Right atrium auricular region (tissue), 2 donors: ENCODE data around the gene CDKAL1. TPM values are rescaled to one million over a fixed set of nuclear protein-coding genes. Genes with fewer than 3 reads are reported as not detected.
"Not testable (repeated sequence)": the region's sequence is repeated elsewhere in the genome, so short reads cannot be mapped to it uniquely, and the experiment has no call there.

Experiments
- DNase-seq: peaks from one replicate; pipeline ENCODE4 v3.0.0-alpha.2; 2019; ENCODE audit warnings: low spot score
- H3K27ac ChIP-seq, 2 donors: fragments of 200-600 bp; sonication (generic); 1 replicate in 1 of 2; 2 replicates in 1 of 2; pipeline ENCODE4 v1.5.1; 2016 to 2019
- H3K27me3 ChIP-seq, 2 donors: fragments of 200-600 bp; sonication (generic); one replicate each; pipeline versions ENCODE4 v1.5.1 to v1.6.0; 2017 to 2019
- H3K36me3 ChIP-seq: fragments of 200-600 bp; sonication (generic); one replicate; pipeline ENCODE4 v1.5.1; 2016
- H3K4me1 ChIP-seq, 2 donors: fragments of 200-600 bp; sonication (generic); one replicate each; pipeline versions ENCODE4 v1.5.1 to v1.6.0; 2017 to 2019
- H3K4me3 ChIP-seq, 2 donors: fragments of 200-600 bp; sonication (generic); 1 replicate in 1 of 2; 2 replicates in 1 of 2; pipeline ENCODE4 v1.5.1; 2017 to 2019; ENCODE audit warnings: mild to moderate bottlenecking in 1 of 2, moderate library complexity in 1 of 2
- H3K9me3 ChIP-seq, 2 donors: fragments of 200-600 bp; sonication (generic); one replicate each; pipeline ENCODE4 v1.5.1; 2019
- total RNA-seq, 2 donors: library from RNA; depleted of rRNA; stranded (reverse); fragments of >200 nt; gene quantifications; one replicate each; pipeline ENCODE4 v1.1.0, GENCODE V29; 2016
- TF ChIP-seq, protein P1 (sequence below), 2 donors: fragments of 200-600 bp; sonication (generic); IDR thresholded peaks; one replicate each; pipeline ENCODE4 v1.5.1; 2019; ENCODE audit warnings: antibody characterized with exemption in 2 of 2

The CDKAL1 gene
- total RNA-seq, 2 donors from 2014 or later: 8.8 to 10.5 TPM

DNA sequence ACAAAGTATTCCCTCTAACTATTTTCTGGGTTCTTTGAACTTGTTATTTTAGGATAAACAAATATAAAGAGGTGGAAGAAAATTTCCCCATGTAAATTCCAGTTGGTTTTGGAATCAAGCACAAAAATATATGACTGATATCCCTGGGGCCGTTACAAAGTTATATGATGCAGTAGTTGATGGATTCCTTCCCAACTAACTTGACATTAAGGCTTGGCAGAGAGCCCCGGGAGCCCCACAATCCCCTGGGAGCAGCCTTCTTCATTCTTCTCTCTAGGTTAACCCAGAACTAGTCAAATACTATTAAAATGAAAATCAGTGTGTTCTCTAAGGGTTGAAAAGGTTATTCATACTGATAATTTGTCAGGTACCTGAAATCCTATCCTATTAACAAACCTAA, 550.4 kb downstream of the CDKAL1 start:
- no peaks in the 10 kb centered on the region for H3K36me3 ChIP-seq
- H3K27me3 ChIP-seq: no peaks in the 10 kb centered on the region
- no peak overlapping the region for H3K27ac ChIP-seq
- no peak for DNase-seq
- no peaks in the 10 kb centered on the region for H3K4me1 ChIP-seq
- H3K4me3 ChIP-seq: no peak overlapping the region
- TF ChIP-seq, protein P1, sequence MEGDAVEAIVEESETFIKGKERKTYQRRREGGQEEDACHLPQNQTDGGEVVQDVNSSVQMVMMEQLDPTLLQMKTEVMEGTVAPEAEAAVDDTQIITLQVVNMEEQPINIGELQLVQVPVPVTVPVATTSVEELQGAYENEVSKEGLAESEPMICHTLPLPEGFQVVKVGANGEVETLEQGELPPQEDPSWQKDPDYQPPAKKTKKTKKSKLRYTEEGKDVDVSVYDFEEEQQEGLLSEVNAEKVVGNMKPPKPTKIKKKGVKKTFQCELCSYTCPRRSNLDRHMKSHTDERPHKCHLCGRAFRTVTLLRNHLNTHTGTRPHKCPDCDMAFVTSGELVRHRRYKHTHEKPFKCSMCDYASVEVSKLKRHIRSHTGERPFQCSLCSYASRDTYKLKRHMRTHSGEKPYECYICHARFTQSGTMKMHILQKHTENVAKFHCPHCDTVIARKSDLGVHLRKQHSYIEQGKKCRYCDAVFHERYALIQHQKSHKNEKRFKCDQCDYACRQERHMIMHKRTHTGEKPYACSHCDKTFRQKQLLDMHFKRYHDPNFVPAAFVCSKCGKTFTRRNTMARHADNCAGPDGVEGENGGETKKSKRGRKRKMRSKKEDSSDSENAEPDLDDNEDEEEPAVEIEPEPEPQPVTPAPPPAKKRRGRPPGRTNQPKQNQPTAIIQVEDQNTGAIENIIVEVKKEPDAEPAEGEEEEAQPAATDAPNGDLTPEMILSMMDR (IDR thresholded peaks at IDR 0.05): no peak
- H3K9me3 ChIP-seq: no peaks in the 10 kb centered on the region

DNA sequence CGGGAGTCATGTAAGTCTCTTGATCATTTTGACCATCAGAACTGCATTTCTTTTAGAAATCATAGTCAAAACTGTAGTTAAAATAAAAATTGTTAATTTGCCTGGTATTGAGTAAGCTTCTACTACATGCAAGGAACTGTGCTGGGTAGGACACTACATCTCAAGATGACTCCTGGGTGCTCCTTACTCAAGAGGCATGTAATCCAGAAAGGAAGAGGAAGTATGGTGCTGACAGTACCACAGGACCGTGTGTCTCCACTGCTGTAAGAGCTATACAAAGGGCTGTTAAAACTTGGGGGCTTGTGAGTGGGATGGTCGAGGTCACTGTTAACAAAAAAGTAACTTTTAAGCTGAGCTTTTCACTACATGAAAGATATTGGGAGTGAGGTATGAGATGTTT, 551.0 kb downstream of the CDKAL1 start:
- TF ChIP-seq, protein P1 (IDR thresholded peaks at IDR 0.05): no peak
- no peaks in the 10 kb centered on the region for H3K27me3 ChIP-seq
- no peak overlapping the region for H3K27ac ChIP-seq
- no peak overlapping the region for H3K4me3 ChIP-seq
- no peaks in the 10 kb centered on the region for H3K9me3 ChIP-seq
- H3K4me1 ChIP-seq: no peaks in the 10 kb centered on the region
- DNase-seq: no peak
- H3K36me3 ChIP-seq: no peaks in the 10 kb centered on the region

DNA sequence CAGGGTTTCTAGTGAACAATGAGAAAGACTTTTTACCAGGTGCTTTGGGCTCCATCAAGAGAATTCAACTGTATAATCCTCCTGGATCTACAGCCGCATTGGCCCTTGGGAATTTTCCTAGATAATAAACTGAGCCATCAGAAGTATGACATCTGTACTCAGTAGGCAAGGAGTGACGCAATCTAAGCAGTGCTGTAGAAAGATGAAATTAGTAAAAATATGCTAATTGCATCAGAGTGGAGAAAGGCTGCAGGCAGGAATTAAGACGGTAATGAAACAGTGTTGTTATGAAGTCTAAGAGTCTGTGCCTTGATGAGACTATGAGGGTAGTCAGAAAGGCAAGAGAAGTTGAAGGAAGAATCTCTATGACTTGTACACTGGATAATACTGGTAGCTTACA, 551.4 kb downstream of the CDKAL1 start:
- no peaks in the 10 kb centered on the region for H3K27me3 ChIP-seq
- H3K4me3 ChIP-seq: no peak overlapping the region
- no peak overlapping the region for H3K27ac ChIP-seq
- H3K4me1 ChIP-seq: no peaks in the 10 kb centered on the region
- DNase-seq: no peak
- H3K9me3 ChIP-seq: no peaks in the 10 kb centered on the region
- TF ChIP-seq, protein P1 (IDR thresholded peaks at IDR 0.05): no peak
- H3K36me3 ChIP-seq: no peaks in the 10 kb centered on the region

GRCh38 chr6:21087188-21087587, 552.9 kb downstream of the CDKAL1 start:
- TF ChIP-seq, protein P1 (IDR thresholded peaks at IDR 0.05): no peak
- H3K27ac ChIP-seq: no peak overlapping the region
- H3K36me3 ChIP-seq: no peaks in the 10 kb centered on the region
- no peaks in the 10 kb centered on the region for H3K9me3 ChIP-seq
- no peak for DNase-seq
- no peaks in the 10 kb centered on the region for H3K27me3 ChIP-seq
- H3K4me3 ChIP-seq: no peak overlapping the region
- no peaks in the 10 kb centered on the region for H3K4me1 ChIP-seq

- H3K27me3 ChIP-seq: no peaks in the 10 kb centered on the region
- H3K36me3 ChIP-seq: no peaks in the 10 kb centered on the region
- no peak overlapping the region for H3K4me3 ChIP-seq
- TF ChIP-seq, protein P1 (IDR thresholded peaks at IDR 0.05): no peak
- no peak for DNase-seq
- no peak overlapping the region for H3K27ac ChIP-seq
- no peaks in the 10 kb centered on the region for H3K4me1 ChIP-seq
- H3K9me3 ChIP-seq: no peaks in the 10 kb centered on the region
These were observed 557.2 kb downstream of the CDKAL1 start for GRCh38 chr6:21091411-21091810.

GRCh38 chr6:21092231-21092772, 558.0 kb downstream of the CDKAL1 start:
- DNase-seq, H3K36me3 ChIP-seq, H3K4me3 ChIP-seq, H3K27ac ChIP-seq, H3K9me3 ChIP-seq, H3K4me1 ChIP-seq, H3K27me3 ChIP-seq: not testable (repeated sequence)
